Ovary (tissue), 3 donors: ENCODE results near the gene ANO1.

Experiments used
- EP300 ChIP-seq: sonication (generic); formaldehyde crosslinking; IDR thresholded peaks from one replicate; pipeline ENCODE4 v1.6.1; 2017; ENCODE audit warnings: antibody characterized with exemption
- POLR2A ChIP-seq: fragments of 450-650 bp; IDR thresholded peaks from one replicate; pipeline ENCODE4 v1.6.1; 2017; ENCODE audit warnings: antibody characterized with exemption, mild to moderate bottlenecking, moderate library complexity
- TF ChIP-seq, protein P1 (sequence below), 3 donors: fragments of 450-650 bp in 2 of 3; fragments of 200-600 bp in 1 of 3; IDR thresholded peaks; one replicate each; pipeline versions ENCODE4 v1.5.1 to v1.8.0; 2016 to 2022; ENCODE audit warnings: antibody characterized with exemption in 3 of 3, mild to moderate bottlenecking in 1 of 3
- donor health status: DM: no; HTN: no; CAD: no.

DNA sequence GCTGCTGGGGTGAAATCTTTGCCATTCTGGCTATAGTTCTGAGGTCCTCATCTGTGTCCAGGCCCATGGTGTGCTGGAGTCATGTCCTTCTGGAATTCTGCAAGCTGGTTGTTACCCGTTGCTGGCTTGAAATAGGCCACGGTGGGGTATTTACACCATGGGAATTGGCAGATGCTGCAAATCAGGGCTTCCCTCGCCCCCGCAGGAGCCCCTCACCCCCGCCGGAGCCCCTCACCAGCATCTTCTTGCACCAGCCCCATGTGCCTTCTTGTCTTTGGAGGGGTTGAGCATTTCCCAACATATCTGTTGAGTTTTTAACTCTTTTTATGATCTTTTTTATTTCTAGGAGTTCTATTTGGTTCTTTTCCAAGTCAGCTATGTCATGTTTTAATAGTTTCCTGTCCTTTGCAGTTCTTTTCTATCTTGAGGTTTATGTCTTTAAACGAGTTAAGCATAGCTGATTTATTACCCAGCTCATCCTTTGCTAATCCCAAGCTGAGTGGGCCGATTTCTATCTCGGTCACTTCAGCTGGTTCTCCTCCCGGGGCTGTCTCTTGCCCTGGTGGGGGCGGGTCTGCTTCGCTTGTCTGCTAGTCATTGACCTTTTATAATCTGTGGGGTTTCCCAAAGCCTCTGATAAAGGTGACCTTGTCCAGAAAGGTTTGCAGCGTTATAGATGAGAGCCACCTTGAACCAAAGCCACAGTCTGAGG is 17.6 kb downstream of the ANO1 start:
- TF ChIP-seq, protein P1, sequence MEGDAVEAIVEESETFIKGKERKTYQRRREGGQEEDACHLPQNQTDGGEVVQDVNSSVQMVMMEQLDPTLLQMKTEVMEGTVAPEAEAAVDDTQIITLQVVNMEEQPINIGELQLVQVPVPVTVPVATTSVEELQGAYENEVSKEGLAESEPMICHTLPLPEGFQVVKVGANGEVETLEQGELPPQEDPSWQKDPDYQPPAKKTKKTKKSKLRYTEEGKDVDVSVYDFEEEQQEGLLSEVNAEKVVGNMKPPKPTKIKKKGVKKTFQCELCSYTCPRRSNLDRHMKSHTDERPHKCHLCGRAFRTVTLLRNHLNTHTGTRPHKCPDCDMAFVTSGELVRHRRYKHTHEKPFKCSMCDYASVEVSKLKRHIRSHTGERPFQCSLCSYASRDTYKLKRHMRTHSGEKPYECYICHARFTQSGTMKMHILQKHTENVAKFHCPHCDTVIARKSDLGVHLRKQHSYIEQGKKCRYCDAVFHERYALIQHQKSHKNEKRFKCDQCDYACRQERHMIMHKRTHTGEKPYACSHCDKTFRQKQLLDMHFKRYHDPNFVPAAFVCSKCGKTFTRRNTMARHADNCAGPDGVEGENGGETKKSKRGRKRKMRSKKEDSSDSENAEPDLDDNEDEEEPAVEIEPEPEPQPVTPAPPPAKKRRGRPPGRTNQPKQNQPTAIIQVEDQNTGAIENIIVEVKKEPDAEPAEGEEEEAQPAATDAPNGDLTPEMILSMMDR (IDR thresholded peaks at IDR 0.05), result no peak
- TF ChIP-seq EP300, result no peak
- no peak for TF ChIP-seq POLR2A
